IgD-negative memory B cell (primary cell): ENCODE results near the gene PCDHGA4. TPM values are rescaled to one million over a fixed set of nuclear protein-coding genes. Genes with fewer than 3 reads are reported as not detected.

Experiments
- H3K27ac Mint-ChIP-seq, 3 donors: one replicate each; pipeline ENCODE4 v1.8.0; 2020 to 2022; ENCODE audit warnings: mild to moderate bottlenecking in 3 of 3, mixed read lengths in 3 of 3, moderate library complexity in 1 of 3
- H3K27me3 Mint-ChIP-seq: one replicate; pipeline ENCODE4 v1.8.0; 2021; ENCODE audit warnings: mixed read lengths
- H3K36me3 Mint-ChIP-seq: one replicate; pipeline ENCODE4 v1.8.0; 2020; ENCODE audit warnings: mild to moderate bottlenecking, mixed read lengths
- H3K4me1 Mint-ChIP-seq, 3 donors: one replicate each; pipeline ENCODE4 v1.8.0; 2020 to 2022; ENCODE audit warnings: mixed read lengths in 3 of 3, mild to moderate bottlenecking in 1 of 3
- H3K4me3 Mint-ChIP-seq, 4 donors: one replicate each; pipeline ENCODE4 v1.8.0; 2020 to 2022; ENCODE audit warnings: mild to moderate bottlenecking in 4 of 4, mixed read lengths in 4 of 4, moderate library complexity in 3 of 4
- H3K9me3 Mint-ChIP-seq, 3 donors: one replicate each; pipeline ENCODE4 v1.8.0; 2020 to 2021; ENCODE audit warnings: mixed read lengths in 3 of 3, mild to moderate bottlenecking in 1 of 3
- polyA plus RNA-seq: library from polyadenylated mRNA; unstranded; fragments of 300-500 nt; fragmentation: Illumina TruSeq; gene quantifications from one replicate; pipeline ENCODE4 v1.2.3, GENCODE V29; 2021

PCDHGA4 gene
- polyA plus RNA-seq, 1 donor from 2014 or later = not detected

GRCh38 chr5:141403387-141403786 is 48.6 kb downstream of the PCDHGA4 start:
- Mint-ChIP-seq H3K36me3 (peaks cover 4% of the 10 kb centered on the region), H3K27ac (peak overlapping the region in 1 of 3 donors; percentile 74), H3K9me3 (peaks cover 7 to 36% (median 21%) of the 10 kb centered on the region in 3 donors), H3K4me3 (peak overlapping the region in 2 of 4 donors; percentile 39 to 78), H3K4me1 (peaks cover 0 to 3% (median 3%) of the 10 kb centered on the region in 3 donors), H3K27me3 (peaks cover 58% of the 10 kb centered on the region)

Other genes starting within 250 kb of the PCDHGA4 start
- gene PCDHB4, start 233.2 kb upstream of the PCDHGA4 start, polyA plus RNA-seq = not detected
- not detected for gene PCDHB5, start 219.8 kb upstream of the PCDHGA4 start, polyA plus RNA-seq
- not detected for gene PCDHB6, start 205.0 kb upstream of the PCDHGA4 start, polyA plus RNA-seq
- not detected for gene PCDHB7, start 182.4 kb upstream of the PCDHGA4 start, polyA plus RNA-seq
- gene PCDHB8, start 177.2 kb upstream of the PCDHGA4 start, polyA plus RNA-seq = not detected
- gene PCDHB16, start 172.6 kb upstream of the PCDHGA4 start, polyA plus RNA-seq = not detected
- gene PCDHB9, start 167.9 kb upstream of the PCDHGA4 start, polyA plus RNA-seq = 0.31 TPM
- not detected for gene PCDHB10, start 162.7 kb upstream of the PCDHGA4 start, polyA plus RNA-seq
- not detected for gene PCDHB11, start 155.4 kb upstream of the PCDHGA4 start, polyA plus RNA-seq
- not detected for gene PCDHB12, start 146.3 kb upstream of the PCDHGA4 start, polyA plus RNA-seq
- gene PCDHB13, start 141.1 kb upstream of the PCDHGA4 start, polyA plus RNA-seq = 0.05 TPM
- gene PCDHB14, start 131.7 kb upstream of the PCDHGA4 start, polyA plus RNA-seq = not detected
- not detected for gene PCDHB15, start 109.6 kb upstream of the PCDHGA4 start, polyA plus RNA-seq
- not detected for gene SLC25A2, start 51.0 kb upstream of the PCDHGA4 start, polyA plus RNA-seq
- gene TAF7, start 34.2 kb upstream of the PCDHGA4 start, polyA plus RNA-seq = 216 TPM
- gene PCDHGA1, start 24.5 kb upstream of the PCDHGA4 start, polyA plus RNA-seq = not detected
- not detected for gene PCDHGA2, start 16.3 kb upstream of the PCDHGA4 start, polyA plus RNA-seq
- 0.23 TPM for gene PCDHGA3, start 11.2 kb upstream of the PCDHGA4 start, polyA plus RNA-seq
- gene PCDHGB1, start 4.9 kb upstream of the PCDHGA4 start, polyA plus RNA-seq = 0.41 TPM
- 0.21 TPM for gene PCDHGB2, start 5.0 kb downstream of the PCDHGA4 start, polyA plus RNA-seq
- not detected for gene PCDHGA5, start 9.1 kb downstream of the PCDHGA4 start, polyA plus RNA-seq
- gene PCDHGB3, start 15.2 kb downstream of the PCDHGA4 start, polyA plus RNA-seq = not detected
- 0.08 TPM for gene PCDHGA6, start 18.9 kb downstream of the PCDHGA4 start, polyA plus RNA-seq
- gene PCDHGA7, start 27.7 kb downstream of the PCDHGA4 start, polyA plus RNA-seq = not detected
- gene PCDHGB4, start 32.7 kb downstream of the PCDHGA4 start, polyA plus RNA-seq = 0.08 TPM
- not detected for gene PCDHGA8, start 37.6 kb downstream of the PCDHGA4 start, polyA plus RNA-seq
- 1.9 TPM for gene PCDHGB5, start 42.9 kb downstream of the PCDHGA4 start, polyA plus RNA-seq
- 0.29 TPM for gene PCDHGA9, start 47.8 kb downstream of the PCDHGA4 start, polyA plus RNA-seq
- gene PCDHGB6, start 53.0 kb downstream of the PCDHGA4 start, polyA plus RNA-seq = 0.39 TPM
- 0.15 TPM for gene PCDHGA10, start 58.0 kb downstream of the PCDHGA4 start, polyA plus RNA-seq
- 0.21 TPM for gene PCDHGB7, start 62.7 kb downstream of the PCDHGA4 start, polyA plus RNA-seq
- 0.15 TPM for gene PCDHGA11, start 66.0 kb downstream of the PCDHGA4 start, polyA plus RNA-seq
- 0.59 TPM for gene PCDHGA12, start 75.5 kb downstream of the PCDHGA4 start, polyA plus RNA-seq
- gene PCDHGC3, start 120.9 kb downstream of the PCDHGA4 start, polyA plus RNA-seq = 3.9 TPM
- not detected for gene PCDHGC4, start 130.0 kb downstream of the PCDHGA4 start, polyA plus RNA-seq
- not detected for gene PCDHGC5, start 134.1 kb downstream of the PCDHGA4 start, polyA plus RNA-seq